ENCODE data around the gene CCL18.
"Not testable (repeated sequence)": the region's sequence is repeated elsewhere in the genome, so short reads cannot be mapped to it uniquely, and the experiment has no call there.

CCL18 gene

DNA sequence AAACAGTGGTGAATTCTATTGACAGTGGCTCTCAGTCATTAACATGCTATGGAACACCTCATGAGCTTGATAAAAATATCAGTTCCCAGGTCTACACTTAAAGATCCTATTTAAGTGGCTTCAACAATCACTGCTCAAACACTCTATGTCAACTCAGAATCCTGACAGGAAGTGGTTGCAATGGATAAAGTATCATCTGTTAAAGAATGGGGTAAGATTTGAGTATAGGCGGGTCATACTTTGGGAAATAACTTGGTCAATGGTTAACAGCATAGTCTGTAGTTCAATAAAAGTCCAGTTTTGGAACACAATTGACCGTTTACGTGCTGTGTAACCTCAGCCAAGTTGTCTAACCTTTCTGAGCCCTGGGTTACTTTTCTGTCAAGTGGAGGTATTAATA, 23.4 kb downstream of the CCL18 start:
- H3K9me3 ChIP-seq (ENCODE audit: control insufficient read depth, low read length); H3K27ac ChIP-seq (ENCODE audit: insufficient read depth, low read length, poor library complexity, severe bottlenecking); H3K4me1 ChIP-seq (ENCODE audit: control insufficient read depth, insufficient read depth, low read length, poor library complexity, severe bottlenecking); H3K36me3 ChIP-seq (ENCODE audit: control insufficient read depth, insufficient read depth, low read length); H3K27me3 ChIP-seq (replicated peaks; ENCODE audit: control insufficient read depth, insufficient read depth, low read length, poor library complexity, severe bottlenecking); H3K4me3 ChIP-seq (ENCODE audit: insufficient read depth, low read depth, low read length, poor library complexity, severe bottlenecking); DNase-seq: not testable (repeated sequence)

DNA sequence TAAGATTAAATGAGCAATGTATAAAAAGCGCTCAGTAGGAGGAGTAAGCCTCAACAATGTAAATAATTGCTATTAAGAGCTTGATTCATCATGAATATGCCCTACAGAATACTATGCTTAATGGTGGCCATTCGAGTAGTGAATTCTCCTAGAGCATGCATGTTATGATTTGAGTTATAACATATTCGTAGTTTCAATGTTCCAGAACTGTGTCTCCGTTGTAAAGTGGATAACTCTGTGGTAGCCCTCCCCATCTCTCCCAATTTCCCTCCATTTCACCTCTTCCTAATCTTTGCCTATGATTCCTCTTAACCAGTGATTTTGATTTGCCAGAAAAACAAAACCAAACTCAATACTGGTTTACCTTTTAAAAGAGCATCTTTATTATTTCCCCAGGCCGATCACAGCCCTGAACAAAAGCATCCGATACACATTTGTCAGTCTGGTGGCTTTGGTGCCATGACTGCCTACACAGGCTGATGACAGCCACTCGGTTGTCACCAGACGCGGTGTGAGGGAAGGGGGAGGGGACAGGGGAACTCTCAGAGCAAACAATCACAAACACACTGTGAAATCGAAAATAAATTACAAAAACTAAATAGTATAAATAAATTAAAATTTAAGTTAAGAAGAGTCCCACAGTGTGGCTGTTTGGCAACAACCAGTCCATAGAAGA, 24.0 kb downstream of the CCL18 start:
- not testable (repeated sequence) for H3K27ac ChIP-seq (ENCODE audit: insufficient read depth, low read length, poor library complexity, severe bottlenecking); DNase-seq; H3K4me3 ChIP-seq (ENCODE audit: insufficient read depth, low read depth, low read length, poor library complexity, severe bottlenecking)

DNA sequence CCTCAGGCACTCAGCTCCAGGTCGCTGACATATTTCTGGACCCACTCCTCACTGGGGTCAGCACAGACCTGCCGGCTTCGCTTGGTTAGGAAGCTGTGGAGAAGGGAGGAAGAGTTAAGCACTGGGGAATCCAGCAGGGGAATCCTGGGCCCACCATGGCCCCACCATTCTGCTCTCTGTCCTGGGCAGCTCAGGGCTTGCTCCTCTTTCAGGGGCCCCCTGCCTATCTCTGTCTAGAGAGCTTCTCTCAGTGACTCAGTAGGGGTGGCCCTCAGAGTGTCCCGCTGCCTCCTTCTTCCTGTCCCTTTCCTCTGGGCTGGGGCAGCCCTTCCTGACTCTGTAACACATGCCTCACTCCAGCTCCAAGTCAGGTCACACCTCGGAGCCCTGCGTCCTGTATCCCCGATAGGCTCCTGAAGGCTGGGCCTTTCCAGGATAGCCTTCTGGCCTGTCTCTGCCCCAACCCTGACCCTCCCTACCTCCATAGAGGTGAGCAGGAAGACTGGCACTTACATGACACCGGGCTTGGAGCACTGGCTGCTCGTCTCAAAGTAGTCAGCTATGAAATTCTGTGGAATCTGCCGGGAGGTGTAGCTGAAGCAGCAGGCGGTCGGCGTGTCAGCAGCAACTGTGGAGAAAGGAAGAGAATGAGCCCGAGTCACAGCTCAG, 24.7 kb downstream of the CCL18 start:
- DNase-seq = no peak
- Histone ChIP-seq H3K4me3 (ENCODE audit: insufficient read depth, low read depth, low read length, poor library complexity, severe bottlenecking) (no peak overlapping the region), H3K27me3 (replicated peaks; ENCODE audit: control insufficient read depth, insufficient read depth, low read length, poor library complexity, severe bottlenecking) (peaks cover 3% of the 10 kb centered on the region), H3K4me1 (ENCODE audit: control insufficient read depth, insufficient read depth, low read length, poor library complexity, severe bottlenecking) (no peaks in the 10 kb centered on the region), H3K27ac (ENCODE audit: insufficient read depth, low read length, poor library complexity, severe bottlenecking) (no peak overlapping the region), H3K36me3 (ENCODE audit: control insufficient read depth, insufficient read depth, low read length) (no peaks in the 10 kb centered on the region), H3K9me3 (ENCODE audit: control insufficient read depth, low read length) (no peaks in the 10 kb centered on the region)

More for the DNA sequence above, 24.0 kb downstream of the CCL18 start:
- H3K4me1 ChIP-seq (ENCODE audit: control insufficient read depth, insufficient read depth, low read length, poor library complexity, severe bottlenecking); H3K27me3 ChIP-seq (replicated peaks; ENCODE audit: control insufficient read depth, insufficient read depth, low read length, poor library complexity, severe bottlenecking); H3K9me3 ChIP-seq (ENCODE audit: control insufficient read depth, low read length); H3K36me3 ChIP-seq (ENCODE audit: control insufficient read depth, insufficient read depth, low read length): not testable (repeated sequence)

DNA sequence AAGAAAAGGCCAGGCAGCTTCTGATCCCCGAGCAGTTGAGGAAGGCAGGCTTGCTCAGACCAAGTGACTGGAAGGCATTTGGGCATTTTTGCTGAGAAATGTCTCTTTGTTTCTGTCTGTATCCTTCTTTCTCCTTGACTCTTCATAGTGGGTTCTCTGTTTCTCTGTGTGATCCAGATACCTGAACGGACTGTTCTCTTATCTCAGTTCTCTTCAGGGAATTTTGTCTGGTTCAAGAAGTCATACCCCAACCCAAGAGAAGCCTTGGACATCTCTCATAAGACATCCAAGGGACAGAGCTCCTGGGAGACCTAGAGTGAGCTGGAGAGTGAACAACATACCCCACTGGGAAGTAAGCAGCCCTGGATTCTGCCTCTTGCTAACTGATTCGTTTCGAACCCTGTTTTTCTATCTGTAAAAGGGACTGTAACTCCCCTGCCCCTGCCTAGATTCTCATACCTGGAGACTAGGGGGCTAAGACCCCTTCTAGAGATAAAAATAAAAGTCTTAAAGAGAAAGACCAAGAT, 25.3 kb downstream of the CCL18 start:
- H3K27me3 ChIP-seq (replicated peaks; ENCODE audit: control insufficient read depth, insufficient read depth, low read length, poor library complexity, severe bottlenecking) = peaks cover 3% of the 10 kb centered on the region
- H3K27ac ChIP-seq (ENCODE audit: insufficient read depth, low read length, poor library complexity, severe bottlenecking) = no peak overlapping the region
- H3K4me3 ChIP-seq (ENCODE audit: insufficient read depth, low read depth, low read length, poor library complexity, severe bottlenecking) = no peak overlapping the region
- H3K4me1 ChIP-seq (ENCODE audit: control insufficient read depth, insufficient read depth, low read length, poor library complexity, severe bottlenecking) = no peaks in the 10 kb centered on the region
- H3K36me3 ChIP-seq (ENCODE audit: control insufficient read depth, insufficient read depth, low read length) = no peaks in the 10 kb centered on the region
- no peaks in the 10 kb centered on the region for H3K9me3 ChIP-seq (ENCODE audit: control insufficient read depth, low read length)
- no peak for DNase-seq

DNA sequence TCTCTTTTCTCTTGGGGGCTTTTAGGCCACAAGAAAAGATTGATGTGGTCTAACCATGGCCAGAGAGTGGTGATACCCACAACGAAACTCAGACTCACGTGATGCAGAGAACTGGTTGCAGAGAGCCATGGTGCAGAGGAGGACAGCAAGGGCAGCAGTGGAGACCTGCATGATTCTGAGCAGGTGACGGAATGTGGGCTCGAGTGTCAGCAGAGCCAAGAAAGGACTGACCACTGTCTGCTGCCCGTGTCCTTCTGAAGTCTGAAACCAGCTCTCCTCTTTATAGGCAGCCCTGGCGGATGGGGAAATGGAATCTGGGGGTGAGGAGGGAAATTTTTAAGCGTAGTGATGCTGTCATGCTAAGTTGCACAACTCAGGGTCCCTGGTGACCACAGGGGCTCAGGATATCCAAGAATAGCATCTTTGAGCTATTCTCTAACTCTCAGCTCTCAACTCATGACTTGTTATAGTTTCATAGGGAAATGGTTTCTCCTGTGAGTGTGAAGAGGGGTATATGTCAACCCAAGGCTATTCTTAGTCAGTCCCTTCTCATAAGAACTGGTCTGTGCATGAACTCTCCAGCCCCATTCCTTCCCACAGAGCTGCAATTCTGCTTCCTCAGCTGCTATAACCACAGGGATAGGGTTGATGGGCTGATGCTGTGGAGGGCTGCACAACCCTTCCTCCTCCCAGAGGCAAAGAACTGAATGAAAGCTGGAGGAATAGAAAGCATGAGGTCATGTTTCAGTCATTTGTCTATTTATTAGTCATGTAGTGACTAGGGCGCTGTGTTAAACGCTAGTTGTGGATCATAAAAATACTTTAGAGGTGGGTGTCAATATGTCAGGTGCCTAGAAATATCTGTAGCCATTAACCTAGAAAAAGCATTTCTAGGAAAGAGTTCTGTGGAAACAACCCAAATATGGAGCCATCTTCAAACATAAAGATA, 26.1 kb downstream of the CCL18 start, which contains the start of gene CCL3:
CCL3 (minus strand) TSS at position 256 of the 949 bp plus-strand sequence; CDS start at position 171, 85 bp downstream.
- Histone ChIP-seq H3K4me1 (ENCODE audit: control insufficient read depth, insufficient read depth, low read length, poor library complexity, severe bottlenecking) (no peaks in the 10 kb centered on the region), H3K36me3 (ENCODE audit: control insufficient read depth, insufficient read depth, low read length) (no peaks in the 10 kb centered on the region), H3K4me3 (ENCODE audit: insufficient read depth, low read depth, low read length, poor library complexity, severe bottlenecking) (no peak within 1 kb of the TSS), H3K9me3 (ENCODE audit: control insufficient read depth, low read length) (no peaks in the 10 kb centered on the region), H3K27me3 (replicated peaks; ENCODE audit: control insufficient read depth, insufficient read depth, low read length, poor library complexity, severe bottlenecking) (peaks cover 3% of the 10 kb centered on the region), H3K27ac (ENCODE audit: insufficient read depth, low read length, poor library complexity, severe bottlenecking) (no peak within 1 kb of the TSS)
- no peak for DNase-seq

DNA sequence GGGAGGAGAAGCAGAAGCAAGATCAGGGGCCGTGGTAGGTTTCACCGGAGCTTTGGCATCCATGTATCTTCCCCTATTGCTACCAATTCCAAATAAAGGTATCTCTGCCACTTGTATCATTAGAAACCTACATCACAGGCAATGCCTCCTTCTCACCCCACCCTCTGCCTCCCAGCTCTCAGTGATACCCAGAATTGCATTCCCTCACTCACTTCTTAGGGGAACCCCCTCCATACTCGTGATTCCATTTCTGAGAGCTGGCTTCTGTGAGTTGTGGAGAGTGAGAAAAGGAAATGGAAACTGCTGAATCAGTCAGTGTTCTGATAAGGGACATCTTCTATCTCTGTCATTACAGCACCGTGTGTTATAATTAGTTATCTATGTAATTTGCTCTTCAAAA, 28.2 kb downstream of the CCL18 start:
- H3K4me3 ChIP-seq (ENCODE audit: insufficient read depth, low read depth, low read length, poor library complexity, severe bottlenecking) = no peak overlapping the region
- H3K36me3 ChIP-seq (ENCODE audit: control insufficient read depth, insufficient read depth, low read length) = no peaks in the 10 kb centered on the region
- DNase-seq = no peak
- no peaks in the 10 kb centered on the region for H3K4me1 ChIP-seq (ENCODE audit: control insufficient read depth, insufficient read depth, low read length, poor library complexity, severe bottlenecking)
- peaks cover 3% of the 10 kb centered on the region for H3K27me3 ChIP-seq (replicated peaks; ENCODE audit: control insufficient read depth, insufficient read depth, low read length, poor library complexity, severe bottlenecking)
- no peaks in the 10 kb centered on the region for H3K9me3 ChIP-seq (ENCODE audit: control insufficient read depth, low read length)
- H3K27ac ChIP-seq (ENCODE audit: insufficient read depth, low read length, poor library complexity, severe bottlenecking) = no peak overlapping the region

DNA sequence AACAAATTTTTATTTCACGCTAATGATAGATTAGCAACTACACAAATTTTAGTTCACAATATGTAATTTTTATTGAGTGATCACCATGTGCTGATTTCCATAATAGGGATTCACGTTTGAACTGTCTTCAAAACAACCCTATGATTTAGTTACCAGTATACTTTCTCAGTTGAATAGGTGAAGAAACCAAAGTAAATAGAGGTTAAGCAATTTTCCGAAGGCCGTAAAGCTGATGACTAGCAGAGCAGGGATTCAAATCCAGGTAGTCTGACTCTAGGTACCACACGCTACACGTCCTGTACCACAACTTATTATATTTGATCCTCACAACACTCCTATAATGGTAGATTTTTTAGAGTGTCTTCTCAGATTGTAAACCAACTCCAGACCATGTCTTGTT, 28.6 kb downstream of the CCL18 start:
- not testable (repeated sequence) for H3K36me3 ChIP-seq (ENCODE audit: control insufficient read depth, insufficient read depth, low read length); DNase-seq

DNA sequence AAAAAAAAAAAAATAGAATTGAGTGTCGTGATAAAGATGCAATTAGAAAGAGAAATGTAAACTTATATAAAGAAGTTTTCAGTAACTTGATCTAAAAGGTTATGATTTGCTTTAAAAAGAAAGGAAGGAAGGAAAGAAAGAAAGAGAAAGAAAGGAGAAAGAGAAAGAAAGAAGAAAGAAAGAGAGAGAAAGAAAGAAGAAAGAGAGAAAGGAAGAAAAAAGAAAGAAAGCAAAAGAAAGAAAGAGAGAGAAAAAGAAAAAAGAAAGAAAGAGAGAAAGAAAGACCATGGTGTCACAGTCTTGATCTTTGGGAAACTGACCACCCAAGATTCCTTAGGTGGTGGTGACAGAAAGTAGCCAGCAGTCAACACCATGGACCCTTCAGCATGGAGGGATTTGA, 30.2 kb downstream of the CCL18 start:
- Histone ChIP-seq H3K36me3 (ENCODE audit: control insufficient read depth, insufficient read depth, low read length) (no peaks in the 10 kb centered on the region), H3K27ac (ENCODE audit: insufficient read depth, low read length, poor library complexity, severe bottlenecking) (no peak overlapping the region), H3K4me1 (ENCODE audit: control insufficient read depth, insufficient read depth, low read length, poor library complexity, severe bottlenecking) (no peaks in the 10 kb centered on the region), H3K4me3 (ENCODE audit: insufficient read depth, low read depth, low read length, poor library complexity, severe bottlenecking) (no peak overlapping the region), H3K9me3 (ENCODE audit: control insufficient read depth, low read length) (no peaks in the 10 kb centered on the region), H3K27me3 (replicated peaks; ENCODE audit: control insufficient read depth, insufficient read depth, low read length, poor library complexity, severe bottlenecking) (peaks cover 3% of the 10 kb centered on the region)
- no peak for DNase-seq

More for the DNA sequence above, 28.6 kb downstream of the CCL18 start:
- H3K27me3 ChIP-seq (replicated peaks; ENCODE audit: control insufficient read depth, insufficient read depth, low read length, poor library complexity, severe bottlenecking); H3K27ac ChIP-seq (ENCODE audit: insufficient read depth, low read length, poor library complexity, severe bottlenecking); H3K4me3 ChIP-seq (ENCODE audit: insufficient read depth, low read depth, low read length, poor library complexity, severe bottlenecking); H3K4me1 ChIP-seq (ENCODE audit: control insufficient read depth, insufficient read depth, low read length, poor library complexity, severe bottlenecking); H3K9me3 ChIP-seq (ENCODE audit: control insufficient read depth, low read length): not testable (repeated sequence)

DNA sequence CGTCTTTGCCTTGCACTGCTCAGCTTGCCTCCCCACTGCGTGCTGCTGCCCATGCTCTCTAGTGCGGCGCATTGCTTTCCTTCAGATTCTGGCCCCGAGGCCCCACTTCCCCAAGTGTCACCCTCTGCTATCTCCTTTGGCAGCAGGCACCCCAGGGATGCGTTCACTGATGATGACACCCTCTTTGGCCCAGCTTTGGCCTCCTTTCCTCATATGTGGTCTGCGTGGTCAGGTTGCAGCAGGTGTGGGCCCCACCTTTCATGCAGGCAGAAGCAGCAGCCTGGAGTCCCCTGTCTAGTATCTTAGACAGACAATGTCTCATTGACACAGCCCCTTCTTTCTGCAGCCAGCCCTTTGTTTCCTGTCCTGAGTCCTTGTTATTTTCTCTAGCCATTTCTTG, 30.7 kb downstream of the CCL18 start:
- Histone ChIP-seq H3K27ac (ENCODE audit: insufficient read depth, low read length, poor library complexity, severe bottlenecking) (no peak overlapping the region), H3K4me3 (ENCODE audit: insufficient read depth, low read depth, low read length, poor library complexity, severe bottlenecking) (no peak overlapping the region), H3K36me3 (ENCODE audit: control insufficient read depth, insufficient read depth, low read length) (no peaks in the 10 kb centered on the region), H3K27me3 (replicated peaks; ENCODE audit: control insufficient read depth, insufficient read depth, low read length, poor library complexity, severe bottlenecking) (peaks cover 3% of the 10 kb centered on the region), H3K9me3 (ENCODE audit: control insufficient read depth, low read length) (no peaks in the 10 kb centered on the region), H3K4me1 (ENCODE audit: control insufficient read depth, insufficient read depth, low read length, poor library complexity, severe bottlenecking) (no peaks in the 10 kb centered on the region)
- no peak for DNase-seq

Data from effector memory CD4-positive, alpha-beta T cell (primary cell).